ENCODE data around the gene KIF1C.
"Not testable (repeated sequence)": the region's sequence is repeated elsewhere in the genome, so short reads cannot be mapped to it uniquely, and the experiment has no call there.

KIF1C gene

DNA sequence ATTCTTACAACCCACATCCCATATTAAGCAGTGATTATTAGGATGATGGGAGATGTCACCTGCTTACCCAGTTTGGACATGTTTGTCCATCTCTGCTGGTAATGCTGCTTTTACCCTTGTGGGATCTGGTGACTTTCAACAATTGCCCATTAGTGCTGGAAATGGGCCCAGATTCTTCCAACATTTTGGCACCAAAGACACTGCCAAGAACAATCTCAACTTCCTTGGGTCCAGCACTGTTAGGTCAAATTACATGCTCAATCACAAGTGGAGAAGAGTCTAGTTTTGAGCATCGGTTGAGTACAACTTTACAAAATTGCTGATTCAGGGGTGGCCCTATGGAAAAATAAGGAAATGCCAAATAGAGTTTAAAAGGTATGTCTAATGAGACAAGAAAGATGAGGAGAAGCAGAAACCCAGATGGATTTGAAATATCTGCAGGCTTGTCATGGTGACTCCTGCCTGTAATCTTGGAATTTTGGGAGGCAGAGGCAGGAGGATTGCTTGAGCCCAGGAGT is 67.5 kb downstream of the KIF1C start:
- no peak for DNase-seq (ENCODE audit: low read depth)
- TF ChIP-seq, protein P1, sequence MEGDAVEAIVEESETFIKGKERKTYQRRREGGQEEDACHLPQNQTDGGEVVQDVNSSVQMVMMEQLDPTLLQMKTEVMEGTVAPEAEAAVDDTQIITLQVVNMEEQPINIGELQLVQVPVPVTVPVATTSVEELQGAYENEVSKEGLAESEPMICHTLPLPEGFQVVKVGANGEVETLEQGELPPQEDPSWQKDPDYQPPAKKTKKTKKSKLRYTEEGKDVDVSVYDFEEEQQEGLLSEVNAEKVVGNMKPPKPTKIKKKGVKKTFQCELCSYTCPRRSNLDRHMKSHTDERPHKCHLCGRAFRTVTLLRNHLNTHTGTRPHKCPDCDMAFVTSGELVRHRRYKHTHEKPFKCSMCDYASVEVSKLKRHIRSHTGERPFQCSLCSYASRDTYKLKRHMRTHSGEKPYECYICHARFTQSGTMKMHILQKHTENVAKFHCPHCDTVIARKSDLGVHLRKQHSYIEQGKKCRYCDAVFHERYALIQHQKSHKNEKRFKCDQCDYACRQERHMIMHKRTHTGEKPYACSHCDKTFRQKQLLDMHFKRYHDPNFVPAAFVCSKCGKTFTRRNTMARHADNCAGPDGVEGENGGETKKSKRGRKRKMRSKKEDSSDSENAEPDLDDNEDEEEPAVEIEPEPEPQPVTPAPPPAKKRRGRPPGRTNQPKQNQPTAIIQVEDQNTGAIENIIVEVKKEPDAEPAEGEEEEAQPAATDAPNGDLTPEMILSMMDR (IDR thresholded peaks at IDR 0.05; ENCODE audit: control insufficient read depth, extremely low read depth, insufficient read depth), result no peak
- no peak overlapping the region for H3K4me3 ChIP-seq (ENCODE audit: low read depth, low read length)

DNA sequence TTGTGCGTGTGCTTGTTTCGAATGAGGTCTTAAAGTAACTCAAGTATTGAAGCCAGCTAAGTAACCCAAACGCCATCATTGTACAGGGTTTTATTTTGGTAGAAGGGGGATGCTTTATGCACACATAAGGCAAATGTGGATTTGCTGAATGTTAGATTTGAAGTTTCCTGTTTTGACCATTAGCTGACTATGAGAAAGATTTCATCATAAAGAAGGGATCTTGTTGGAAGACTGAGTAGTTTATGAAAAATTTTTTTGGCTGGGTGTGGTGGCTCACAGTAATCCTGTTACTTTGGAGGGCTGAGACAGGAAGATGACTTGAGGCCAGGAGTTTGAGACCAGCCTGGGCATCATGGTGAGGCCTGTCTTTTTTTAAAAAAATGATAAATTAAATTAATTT is 70.5 kb downstream of the KIF1C start:
- TF ChIP-seq, protein P1 (IDR thresholded peaks at IDR 0.05; ENCODE audit: control insufficient read depth, extremely low read depth, insufficient read depth), result no peak
- no peak for DNase-seq (ENCODE audit: low read depth)
- no peak overlapping the region for H3K4me3 ChIP-seq (ENCODE audit: low read depth, low read length)

DNA sequence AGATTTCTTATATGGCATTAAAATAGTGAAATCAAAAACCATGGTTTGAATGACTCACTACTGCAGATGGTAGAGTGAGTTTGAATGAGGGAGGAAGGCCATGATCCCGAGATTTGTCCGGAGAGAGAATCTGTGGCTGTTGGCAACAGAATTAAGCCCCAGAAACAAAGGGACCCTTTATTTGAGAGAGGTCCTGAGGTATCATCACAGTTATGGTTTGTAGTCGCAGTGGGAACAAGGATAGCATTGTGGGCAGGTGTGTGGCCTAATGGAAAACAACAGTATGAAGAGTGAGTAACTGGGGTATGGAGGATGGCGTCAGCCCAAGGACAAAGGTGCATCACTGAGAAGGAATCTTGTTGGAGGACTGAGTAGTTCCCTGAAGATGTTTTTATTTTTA is 72.0 kb downstream of the KIF1C start:
- no peak for DNase-seq (ENCODE audit: low read depth)
- TF ChIP-seq, protein P1 (IDR thresholded peaks at IDR 0.05; ENCODE audit: control insufficient read depth, extremely low read depth, insufficient read depth), result no peak
- no peak overlapping the region for H3K4me3 ChIP-seq (ENCODE audit: low read depth, low read length)

DNA sequence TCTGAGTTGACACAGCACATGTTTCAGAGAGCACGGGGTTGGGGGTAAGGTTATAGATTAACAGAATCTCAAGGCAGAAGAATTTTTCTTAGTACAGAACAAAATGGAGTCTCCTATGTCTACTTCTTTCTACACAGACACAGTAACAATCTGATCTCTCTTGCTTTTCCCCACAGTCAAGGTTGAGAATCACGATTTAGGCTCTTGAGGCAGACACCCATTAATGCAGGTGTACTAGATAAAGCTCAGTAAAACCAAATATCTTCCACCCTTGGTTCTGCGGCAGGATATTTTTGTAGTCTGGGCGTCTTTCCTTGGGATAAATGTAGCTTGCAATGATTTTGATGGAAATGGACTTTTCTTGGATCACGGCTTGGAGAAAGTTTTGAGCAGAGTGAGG is 77.7 kb downstream of the KIF1C start:
- not testable (repeated sequence) for DNase-seq (ENCODE audit: low read depth); H3K4me3 ChIP-seq (ENCODE audit: low read depth, low read length)

DNA sequence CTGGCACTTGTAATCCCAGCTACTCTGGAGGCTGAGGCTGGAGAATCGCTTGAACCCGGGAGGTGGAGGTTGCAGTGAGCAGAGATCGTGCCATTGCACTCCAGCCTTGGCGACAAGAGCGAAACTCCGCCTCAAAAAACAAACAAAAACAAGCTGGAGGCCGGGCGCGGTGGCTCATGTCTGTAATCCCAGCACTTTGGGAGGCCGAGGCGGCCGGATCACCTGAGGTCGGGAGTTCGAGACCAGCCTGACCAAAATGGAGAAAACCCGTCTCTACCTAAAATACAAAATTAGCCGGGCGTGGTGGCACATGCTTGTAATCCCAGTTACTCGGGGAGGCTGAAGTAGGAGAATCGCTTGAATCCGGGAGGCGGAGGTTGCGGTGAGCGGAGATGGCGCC is 79.5 kb downstream of the KIF1C start:
- DNase-seq (ENCODE audit: low read depth); H3K4me3 ChIP-seq (ENCODE audit: low read depth, low read length): not testable (repeated sequence)

DNA sequence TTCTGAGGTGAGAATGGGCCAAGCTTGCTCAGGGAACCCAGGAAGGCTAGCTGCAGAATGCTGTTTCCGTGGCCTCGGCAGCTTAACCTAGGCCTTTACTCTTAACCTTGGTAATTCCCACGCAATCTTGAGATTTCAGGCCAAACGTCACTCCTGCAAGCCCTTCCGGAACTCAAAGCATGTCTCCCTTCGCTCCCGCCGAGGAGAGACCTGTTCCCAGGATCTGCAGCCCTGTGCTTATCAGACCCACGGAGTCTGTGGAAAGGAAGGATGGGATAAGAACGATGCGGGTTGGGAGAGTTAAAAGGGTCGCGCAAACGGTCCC is 80.0 kb downstream of the KIF1C start:
- TF ChIP-seq, protein P1 (IDR thresholded peaks at IDR 0.05; ENCODE audit: control insufficient read depth, extremely low read depth, insufficient read depth), result no peak
- no peak for DNase-seq (ENCODE audit: low read depth)
- H3K4me3 ChIP-seq (ENCODE audit: low read depth, low read length), result no peak overlapping the region
